ENCODE results near the gene RNF44. TPM values are rescaled to one million over a fixed set of nuclear protein-coding genes. Genes with fewer than 3 reads are reported as not detected.

RNF44 gene
- total RNA-seq, 1 experiment from 2014 or later: 19.2 TPM

- Histone ChIP-seq H3F3A (ENCODE audit: low read length, unreplicated experiment) (no peaks in the 10 kb centered on the region), H3K79me2 (ENCODE audit: low read length) (no peaks in the 10 kb centered on the region), H2AFZ (ENCODE audit: low read length) (no peak overlapping the region), H4K20me1 (ENCODE audit: low read length) (no peaks in the 10 kb centered on the region), H3K4me2 (ENCODE audit: low read length) (no peak overlapping the region), H3K27ac (ENCODE audit: low read length) (no peak overlapping the region), H3K4me3 (ENCODE audit: low read length) (no peak overlapping the region), H3K9me2 (replicated peaks; ENCODE audit: low read length) (no peaks in the 10 kb centered on the region), H3K36me3 (ENCODE audit: low read depth, low read length) (no peaks in the 10 kb centered on the region), H3K9ac (ENCODE audit: low read length) (no peak overlapping the region), H3K4me1 (ENCODE audit: insufficient read depth, low read length) (no peaks in the 10 kb centered on the region), H3K27me3 (ENCODE audit: low read length) (no peaks in the 10 kb centered on the region), H3K9me3 (ENCODE audit: low read length) (no peaks in the 10 kb centered on the region)
- POLR2A ChIA-PET (ENCODE audit: unreplicated experiment): interaction anchor here (0.6 kb wide), 1 partner anchor 68 kb away, joined by 3 read pairs; no protein-coding TSS in a partner anchor
- CTCF ChIA-PET: no interaction called here
- BruUV-seq (replicated peaks): no TSS peak
- TF ChIP-seq EZH2phosphoT487 (IDR thresholded peaks at IDR 0.05; ENCODE audit: borderline replicate concordance, low read length): no peak
- TF ChIP-seq EZH2 (IDR thresholded peaks at IDR 0.05; ENCODE audit: low read length, unreplicated experiment): no peak
- TF ChIP-seq CTCF (conservative IDR thresholded peaks at IDR 0.05; ENCODE audit: low read depth, low read length): no peak
- ATAC-seq (no peak), DNase-seq (no peak)
- intact Hi-C loops (cut with micrococcal nuclease): no loop called here
Observed at GRCh38 chr5:176515396-176515795, 21.8 kb downstream of the RNF44 start.

- Histone ChIP-seq H3K27me3 (ENCODE audit: low read length) (no peaks in the 10 kb centered on the region), H3K4me2 (ENCODE audit: low read length) (no peak overlapping the region), H3K9ac (ENCODE audit: low read length) (no peak overlapping the region), H2AFZ (ENCODE audit: low read length) (no peak overlapping the region), H3K36me3 (ENCODE audit: low read depth, low read length) (peaks cover 3% of the 10 kb centered on the region; the same call in 1 of the 2 replicates), H3K27ac (ENCODE audit: low read length) (no peak overlapping the region), H3K79me2 (ENCODE audit: low read length) (no peaks in the 10 kb centered on the region), H3K4me1 (ENCODE audit: insufficient read depth, low read length) (no peaks in the 10 kb centered on the region), H3K4me3 (ENCODE audit: low read length) (no peak overlapping the region), H3F3A (ENCODE audit: low read length, unreplicated experiment) (no peaks in the 10 kb centered on the region), H3K9me2 (replicated peaks; ENCODE audit: low read length) (no peaks in the 10 kb centered on the region), H4K20me1 (ENCODE audit: low read length) (no peaks in the 10 kb centered on the region), H3K9me3 (ENCODE audit: low read length) (no peaks in the 10 kb centered on the region)
- no TSS peak for BruUV-seq (replicated peaks)
- no peak for ATAC-seq
- ChIA-PET POLR2A (ENCODE audit: unreplicated experiment) (no interaction called here), CTCF (no interaction called here)
- intact Hi-C loops (cut with micrococcal nuclease): no loop called here
- TF ChIP-seq CTCF (conservative IDR thresholded peaks at IDR 0.05; ENCODE audit: low read depth, low read length) (no peak), EZH2 (IDR thresholded peaks at IDR 0.05; ENCODE audit: low read length, unreplicated experiment) (no peak), EZH2phosphoT487 (IDR thresholded peaks at IDR 0.05; ENCODE audit: borderline replicate concordance, low read length) (no peak)
- no peak for DNase-seq
Observed at GRCh38 chr5:176514244-176514950, 22.8 kb downstream of the RNF44 start.

- Histone ChIP-seq H3K79me2 (ENCODE audit: low read length) (no peaks in the 10 kb centered on the region), H3K4me2 (ENCODE audit: low read length) (no peak overlapping the region), H3K4me3 (ENCODE audit: low read length) (no peak overlapping the region), H3F3A (ENCODE audit: low read length, unreplicated experiment) (no peaks in the 10 kb centered on the region), H3K9ac (ENCODE audit: low read length) (no peak overlapping the region), H3K36me3 (ENCODE audit: low read depth, low read length) (peaks cover 8% of the 10 kb centered on the region; the same call in 1 of the 2 replicates), H4K20me1 (ENCODE audit: low read length) (no peaks in the 10 kb centered on the region), H3K4me1 (ENCODE audit: insufficient read depth, low read length) (no peaks in the 10 kb centered on the region), H2AFZ (ENCODE audit: low read length) (no peak overlapping the region), H3K9me3 (ENCODE audit: low read length) (no peaks in the 10 kb centered on the region), H3K27ac (ENCODE audit: low read length) (no peak overlapping the region), H3K27me3 (ENCODE audit: low read length) (no peaks in the 10 kb centered on the region), H3K9me2 (replicated peaks; ENCODE audit: low read length) (no peaks in the 10 kb centered on the region)
- BruUV-seq (replicated peaks): no TSS peak
- peak; percentile 77 for ATAC-seq
- TF ChIP-seq CTCF (conservative IDR thresholded peaks at IDR 0.05; ENCODE audit: low read depth, low read length) (no peak), EZH2phosphoT487 (IDR thresholded peaks at IDR 0.05; ENCODE audit: borderline replicate concordance, low read length) (no peak), EZH2 (IDR thresholded peaks at IDR 0.05; ENCODE audit: low read length, unreplicated experiment) (no peak)
- CTCF ChIA-PET: no interaction called here
- no peak for DNase-seq
- intact Hi-C loops (cut with micrococcal nuclease): no loop called here
- POLR2A ChIA-PET (ENCODE audit: unreplicated experiment): no interaction called here
Observed at GRCh38 chr5:176513788-176514187, 23.4 kb downstream of the RNF44 start.

Measured in PC-3 (cell line).